HG03045 (cell line): Measurements from ENCODE around the gene ATP2B2.
A peak's percentile ranks its signal among the peaks of the same experiment; 100 is the strongest.
"Not testable (repeated sequence)": the region's sequence is repeated elsewhere in the genome, so short reads cannot be mapped to it uniquely, and the experiment has no call there.

Experiments
- ATAC-seq: cut with Tn5 transposase; IDR thresholded peaks from one replicate; pipeline ENCODE4 v1.9.1; 2021; ENCODE audit warnings: mild to moderate bottlenecking, moderate library complexity; ENCODE audit not compliant: unreplicated experiment

ATP2B2 gene

DNA sequence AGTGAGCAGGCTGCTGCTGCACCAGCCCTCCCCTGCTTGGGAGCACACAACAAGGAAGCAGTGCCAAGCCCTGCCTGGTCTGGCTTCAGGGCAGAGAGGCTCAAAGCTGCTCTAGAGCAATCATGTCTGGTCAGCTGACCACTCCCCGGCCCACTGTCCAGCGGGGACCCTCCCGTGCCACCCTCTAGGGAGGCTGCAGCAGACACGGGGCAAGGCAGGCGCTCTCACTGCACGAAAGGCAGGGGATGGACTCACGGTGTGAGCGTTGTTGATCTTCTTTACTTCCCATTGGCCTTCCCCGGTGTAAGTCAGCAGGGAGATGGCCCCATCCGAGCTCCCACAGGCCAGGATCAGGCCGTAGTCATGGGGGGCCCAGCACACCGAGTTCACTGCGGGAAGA lies 193.7 kb downstream of the ATP2B2 start:
- no peak for ATAC-seq

DNA sequence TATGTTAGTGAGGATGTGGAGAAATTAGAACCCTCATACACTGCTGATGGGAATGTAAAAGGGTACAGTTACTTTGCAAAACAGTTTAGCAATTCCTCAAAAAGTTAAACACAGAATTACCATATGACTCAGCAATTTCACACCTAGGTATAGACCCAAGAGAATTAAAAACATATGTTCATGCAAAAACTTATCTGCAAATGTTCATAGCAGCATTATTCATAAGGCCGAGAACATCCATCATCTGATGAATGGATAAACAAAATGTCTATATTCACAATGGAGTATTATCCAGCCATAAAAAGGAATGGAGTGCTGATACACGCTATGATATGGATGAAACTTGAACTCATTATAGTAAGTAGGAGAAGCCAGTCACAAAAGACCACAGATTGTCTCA lies 194.8 kb downstream of the ATP2B2 start:
- ATAC-seq, result no peak

GRCh38 chr3:10309736-10310135 lies 195.7 kb downstream of the ATP2B2 start:
- ATAC-seq, result no peak

DNA sequence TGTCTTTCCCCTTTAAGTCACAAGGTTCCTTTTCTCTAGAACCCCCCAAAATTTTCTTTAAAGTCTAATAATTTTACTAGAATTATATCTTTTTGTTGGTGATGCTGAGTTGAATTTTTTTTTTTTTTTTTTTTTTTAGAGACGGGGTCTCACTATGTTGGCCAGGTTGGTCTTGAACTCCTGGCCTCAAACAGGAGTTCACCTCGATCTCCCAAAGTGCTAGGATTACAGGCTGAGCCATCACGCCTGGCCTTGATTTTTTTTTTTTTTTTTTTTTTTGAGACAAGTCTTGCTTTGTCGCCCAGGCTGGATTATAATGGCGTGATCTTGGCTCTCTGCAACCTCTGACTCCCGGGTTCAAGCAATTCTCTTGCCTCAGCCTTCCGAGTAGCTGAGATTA lies 196.7 kb downstream of the ATP2B2 start:
- ATAC-seq, result no peak

- no peak for ATAC-seq
These were observed 199.2 kb downstream of the ATP2B2 start for GRCh38 chr3:10306156-10306555.

DNA sequence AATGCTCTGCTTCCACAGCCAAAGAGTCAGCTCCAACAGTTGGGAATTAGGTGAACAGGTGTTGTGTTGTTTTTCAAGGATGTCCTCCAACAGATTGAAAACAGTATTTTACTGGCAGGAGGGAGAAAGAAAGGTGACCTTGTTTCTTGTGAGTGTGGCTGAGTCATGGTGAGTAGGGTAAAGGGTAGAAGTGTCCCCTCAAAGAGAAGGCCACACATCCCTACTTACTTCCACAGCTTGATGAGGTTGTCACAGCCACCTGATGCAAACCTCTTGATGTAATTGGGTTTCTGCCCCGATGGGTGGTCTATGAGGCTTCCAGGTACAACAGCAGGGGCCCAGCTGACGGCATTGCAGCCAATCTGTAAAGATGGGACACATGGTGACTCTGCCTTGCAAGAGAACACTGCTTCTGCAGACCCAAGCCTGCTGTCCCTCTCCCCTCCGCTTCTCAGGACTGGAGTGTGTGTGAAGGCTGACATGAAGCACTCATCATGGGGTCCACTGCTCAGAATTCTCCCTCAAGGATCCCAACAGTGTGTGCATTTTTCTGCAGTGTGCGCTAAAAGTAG lies 200.0 kb downstream of the ATP2B2 start:
- ATAC-seq, result no peak

GRCh38 chr3:10304905-10305304 lies 200.5 kb downstream of the ATP2B2 start:
- no peak for ATAC-seq

DNA sequence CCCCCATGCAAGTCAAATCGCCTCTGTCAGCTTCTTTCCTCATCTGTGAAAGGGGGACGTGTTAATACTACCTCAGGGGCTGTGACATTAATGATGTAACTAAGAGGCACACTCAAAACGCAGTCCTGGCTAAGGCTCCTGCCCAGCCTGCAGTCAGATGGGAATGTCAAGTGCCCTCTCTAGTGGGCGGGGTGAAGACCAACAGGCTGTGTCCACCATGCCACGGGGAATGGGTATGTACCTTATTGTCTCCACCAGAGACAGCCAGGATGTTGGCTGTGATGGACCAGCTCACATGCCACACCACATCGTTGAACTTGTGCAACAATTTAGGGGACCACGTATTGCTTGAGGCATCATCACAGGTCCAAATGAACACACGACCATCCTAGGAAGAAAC lies 201.6 kb downstream of the ATP2B2 start:
- no peak for ATAC-seq

DNA sequence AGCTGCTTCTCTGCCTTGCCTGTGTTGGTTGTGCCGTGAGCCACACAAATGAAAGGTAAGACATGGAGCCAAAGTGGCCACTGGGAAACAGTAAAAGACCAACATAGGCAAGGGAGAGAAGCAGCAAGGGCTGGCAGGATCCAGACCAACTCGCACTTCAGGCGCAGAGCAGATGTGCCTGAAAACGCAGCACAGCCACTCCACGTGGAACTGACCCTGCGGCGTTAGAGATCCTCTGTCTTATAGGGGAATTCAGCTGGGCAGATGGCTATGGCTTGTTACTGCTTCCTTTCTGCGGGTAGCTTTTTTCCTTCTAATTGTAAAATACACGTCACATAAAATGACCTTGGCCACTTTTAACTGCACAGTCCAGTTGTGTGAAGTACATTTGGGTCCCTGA lies 202.3 kb downstream of the ATP2B2 start:
- ATAC-seq, result no peak

GRCh38 chr3:10300087-10300486 lies 205.3 kb downstream of the ATP2B2 start:
- ATAC-seq, result no peak

GRCh38 chr3:10299679-10300078 lies 205.7 kb downstream of the ATP2B2 start:
- no peak for ATAC-seq

- no peak for ATAC-seq
These were observed 206.2 kb downstream of the ATP2B2 start for GRCh38 chr3:10299175-10299574.

GRCh38 chr3:10298064-10298463 lies 207.3 kb downstream of the ATP2B2 start:
- ATAC-seq, result not testable (repeated sequence)

- no peak for ATAC-seq
These were observed 211.3 kb downstream of the ATP2B2 start for GRCh38 chr3:10294030-10294586.

- ATAC-seq, result peak; percentile 65
These were observed 212.6 kb downstream of the ATP2B2 start, which contains the start of gene GHRL for GRCh38 chr3:10292505-10293419. TSS of gene GHRL (minus strand) at chr3:10292947. CDS start at chr3:10290180, 2,767 bp downstream.

DNA sequence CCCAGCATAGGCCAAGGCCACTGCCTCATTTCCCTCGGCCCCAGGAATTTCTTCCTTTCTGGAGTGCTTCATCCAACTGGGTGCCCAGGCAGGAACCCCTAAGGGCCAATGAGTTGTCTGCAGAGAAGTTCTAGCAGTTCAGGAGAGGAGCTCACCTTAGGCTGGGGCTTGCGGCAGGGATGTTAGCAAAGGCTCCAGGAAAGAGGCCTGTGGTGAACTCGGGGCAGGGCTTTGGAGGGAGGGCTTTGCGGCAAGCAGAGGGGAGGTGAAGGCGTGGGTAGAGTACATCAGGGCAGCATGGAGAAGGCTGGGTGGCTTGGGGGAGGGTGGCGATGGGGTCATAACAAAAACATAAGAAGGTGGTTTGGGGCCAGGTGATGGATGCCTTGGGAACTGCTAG lies 213.7 kb downstream of the ATP2B2 start:
- no peak for ATAC-seq

- no peak for ATAC-seq
These were observed 214.8 kb downstream of the ATP2B2 start for GRCh38 chr3:10290481-10291176.

- no peak for ATAC-seq
These were observed 215.5 kb downstream of the ATP2B2 start for GRCh38 chr3:10289787-10290355.

- no peak for ATAC-seq
These were observed 216.3 kb downstream of the ATP2B2 start for GRCh38 chr3:10289077-10289476.

DNA sequence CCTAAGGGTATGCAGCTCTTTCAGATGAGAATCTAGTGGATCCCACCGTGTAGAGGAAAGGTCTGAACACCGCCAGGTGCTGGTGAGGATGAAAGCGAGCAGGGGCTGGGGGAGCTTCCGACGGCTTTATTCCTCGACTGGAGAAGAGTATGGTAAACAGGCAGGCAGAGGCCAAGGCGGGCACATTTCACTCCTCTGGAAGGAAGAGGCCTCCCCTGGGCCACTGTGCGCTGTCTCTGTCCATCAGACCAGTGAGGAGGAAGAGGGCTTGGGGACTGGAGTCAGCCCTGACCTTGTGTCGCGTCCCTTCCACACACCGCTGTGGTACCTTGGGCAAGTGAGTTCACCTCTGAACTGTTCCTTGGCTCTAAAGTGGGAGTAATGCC lies 216.8 kb downstream of the ATP2B2 start:
- no peak for ATAC-seq

DNA sequence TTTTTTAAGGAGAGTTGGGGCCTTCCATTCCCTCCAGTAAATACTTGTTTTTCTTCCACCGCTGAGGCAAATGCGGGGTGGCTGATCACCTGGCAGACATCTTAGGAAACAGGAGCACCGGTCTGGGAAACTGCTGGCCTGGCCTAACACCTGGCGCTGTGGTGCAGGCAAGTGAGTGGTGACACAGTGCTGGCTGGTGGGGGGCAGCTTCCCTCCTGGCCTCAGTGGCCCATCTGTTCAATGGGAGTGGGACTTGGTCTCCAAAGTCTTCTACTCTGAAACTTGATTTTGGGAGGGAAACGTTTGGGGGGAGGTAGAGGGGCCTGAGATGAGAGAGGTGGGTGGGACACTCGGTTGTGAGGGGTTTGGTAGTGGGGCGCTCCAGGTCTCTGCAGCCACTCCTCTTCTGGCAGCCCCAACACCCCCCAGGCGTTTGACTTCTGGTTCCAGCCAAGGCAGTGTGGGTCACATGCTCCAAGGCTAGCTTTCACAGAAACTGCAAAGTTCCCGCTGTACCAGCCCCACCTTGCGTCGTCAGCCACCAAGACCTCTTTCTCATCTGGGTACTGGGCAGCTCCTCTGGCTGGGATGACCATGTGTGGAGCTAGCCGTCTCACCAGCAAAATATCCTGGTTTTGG lies 217.3 kb downstream of the ATP2B2 start:
- no peak for ATAC-seq
